Inferior parietal cortex (tissue), 1 donor: ENCODE measurements around the gene C1QL3.

Experiments used
- DNase-seq: peaks from one replicate; pipeline ENCODE4 v3.0.0-alpha.2; 2016; ENCODE audit errors: extremely low spot score

C1QL3 gene

GRCh38 chr10:16493884-16494536, 27.7 kb downstream of the C1QL3 start:
- DNase-seq: no peak

DNA sequence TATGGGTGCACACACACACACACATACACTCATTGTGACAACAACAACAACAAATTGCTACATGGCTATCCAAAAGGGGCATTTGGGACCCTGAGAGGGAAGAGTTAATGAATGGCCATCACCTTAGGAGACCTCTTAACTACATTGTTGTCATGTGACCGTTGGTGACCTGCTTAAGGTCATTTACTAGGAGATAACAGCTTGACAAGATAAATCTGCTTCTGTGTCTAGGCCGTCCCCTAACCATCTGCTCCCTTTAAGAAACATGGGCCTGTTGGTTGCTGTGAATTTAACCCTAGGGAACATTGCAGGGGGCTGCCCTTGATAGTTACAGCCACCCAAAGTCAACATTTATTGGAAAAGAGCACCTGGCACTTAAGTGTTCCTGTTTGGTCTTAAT, 29.7 kb downstream of the C1QL3 start:
- DNase-seq: no peak

DNA sequence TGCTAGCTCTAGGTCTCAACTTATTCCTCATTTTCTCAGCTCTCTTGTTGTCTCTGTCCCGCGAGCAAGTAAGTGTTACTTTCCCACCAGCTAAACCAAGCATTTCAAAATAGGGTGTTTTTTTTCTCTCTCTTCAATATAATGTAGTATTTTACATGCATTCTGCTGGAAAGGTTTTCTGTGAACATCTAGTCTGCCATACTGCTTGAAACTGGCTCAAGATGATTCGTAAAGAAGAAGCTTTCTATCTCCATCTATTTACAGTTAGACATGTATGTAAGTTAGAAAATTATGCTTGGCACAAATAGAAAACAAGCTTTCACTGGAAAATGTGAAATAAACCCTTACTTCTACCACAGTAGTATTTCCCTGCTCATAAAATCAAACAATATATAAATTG, 31.2 kb downstream of the C1QL3 start:
- no peak for DNase-seq

DNA sequence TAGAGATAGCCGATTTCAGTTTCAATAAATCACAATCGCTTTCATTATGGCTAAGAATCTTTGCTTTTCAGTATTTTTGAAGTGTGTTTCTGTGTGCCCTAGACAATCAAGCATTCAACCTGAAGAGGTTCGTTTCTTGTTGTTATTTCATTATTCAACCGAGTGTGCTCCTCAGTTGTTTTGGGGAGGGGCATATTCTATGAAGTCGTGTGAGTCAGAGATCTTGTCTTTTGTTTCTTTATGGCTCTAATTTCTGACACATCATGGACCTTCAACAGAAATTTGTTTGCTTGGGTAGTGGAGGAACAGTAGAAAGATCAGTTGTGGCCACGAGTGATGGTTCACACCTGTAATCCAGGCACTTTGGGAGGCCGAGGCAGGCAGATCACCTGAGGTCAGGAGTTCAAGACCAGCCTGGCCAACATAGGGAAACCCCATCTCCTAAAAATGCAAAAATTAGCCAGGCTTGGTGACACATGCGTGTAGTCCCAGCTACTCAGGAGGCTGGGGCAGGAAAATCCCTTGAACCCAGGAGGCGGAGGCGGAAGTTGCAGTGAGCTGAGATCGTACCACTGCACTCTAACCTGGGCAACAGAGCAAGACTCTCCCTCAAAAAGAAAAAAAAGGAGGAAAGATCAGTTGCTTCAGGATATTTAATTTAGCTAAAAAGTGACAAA, 38.3 kb downstream of the C1QL3 start:
- no peak for DNase-seq

DNA sequence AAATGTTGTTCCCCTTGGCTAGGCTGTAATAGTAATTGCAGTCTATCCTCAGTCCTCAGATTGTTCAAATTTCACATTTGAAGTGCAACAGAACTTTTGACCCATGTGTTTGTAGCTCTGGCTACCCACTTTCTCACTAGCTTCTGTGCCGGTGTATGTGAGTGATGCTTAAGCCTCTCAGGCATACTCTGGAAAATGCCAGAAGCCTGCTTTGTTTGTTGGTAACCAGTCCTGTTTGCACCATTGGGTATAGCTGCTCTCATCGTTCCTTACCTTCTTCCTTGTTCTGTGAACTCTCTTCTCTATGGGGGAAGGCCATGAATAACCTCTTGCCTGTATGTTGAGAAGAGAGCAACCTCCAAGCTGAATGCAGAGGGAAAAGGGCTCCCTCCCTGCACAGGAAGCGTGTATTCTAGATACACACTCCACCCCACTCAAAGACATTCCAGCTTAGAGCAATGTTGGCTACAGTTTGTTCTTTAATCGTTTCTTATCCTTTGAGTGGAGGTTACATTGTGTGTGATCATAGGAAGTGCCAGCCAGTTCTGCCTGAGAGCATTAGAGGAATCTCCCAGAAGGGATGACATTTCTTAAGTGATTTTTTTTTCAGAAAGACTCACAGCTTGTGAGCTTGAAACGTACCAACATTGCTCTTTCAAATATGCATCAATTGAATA, 40.5 kb downstream of the C1QL3 start:
- DNase-seq: no peak

DNA sequence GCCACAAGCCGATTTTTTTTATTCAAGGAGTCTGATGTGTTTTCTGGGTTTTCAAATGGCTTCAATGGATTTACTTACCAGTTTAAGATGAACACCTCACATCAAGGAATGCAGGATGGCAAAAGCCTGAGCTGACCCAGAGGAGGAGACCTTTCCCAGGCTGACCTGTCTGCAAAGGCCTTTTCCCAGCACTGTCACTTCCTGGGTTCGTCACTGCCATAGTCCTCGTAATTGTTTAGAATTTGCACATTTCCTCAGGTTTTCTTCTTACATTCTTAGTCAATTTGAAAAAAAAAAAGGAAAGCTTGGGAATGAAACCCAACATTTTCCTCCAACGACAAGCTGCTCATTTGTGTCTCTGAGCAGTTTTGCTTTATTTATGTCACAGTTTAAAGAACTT, 42.9 kb downstream of the C1QL3 start:
- DNase-seq: no peak

DNA sequence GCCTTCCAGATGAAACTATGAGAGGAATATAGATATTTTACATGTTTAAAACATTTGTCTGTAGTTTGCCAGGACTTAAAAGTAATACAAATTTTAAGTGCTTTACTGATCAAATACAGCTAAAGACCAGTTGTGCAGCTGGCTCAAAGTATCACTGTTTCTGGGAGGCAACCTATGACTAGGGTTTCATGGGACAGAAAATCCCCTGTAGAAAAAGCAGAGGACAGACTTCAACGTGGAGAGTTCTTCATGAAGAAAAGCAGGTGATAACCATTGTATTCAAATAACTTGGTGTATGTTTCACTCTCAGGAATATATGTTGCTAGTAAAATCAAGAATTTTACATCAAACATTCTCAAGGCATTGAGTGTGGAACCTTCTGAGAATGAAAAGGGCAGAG, 43.9 kb downstream of the C1QL3 start:
- no peak for DNase-seq

DNA sequence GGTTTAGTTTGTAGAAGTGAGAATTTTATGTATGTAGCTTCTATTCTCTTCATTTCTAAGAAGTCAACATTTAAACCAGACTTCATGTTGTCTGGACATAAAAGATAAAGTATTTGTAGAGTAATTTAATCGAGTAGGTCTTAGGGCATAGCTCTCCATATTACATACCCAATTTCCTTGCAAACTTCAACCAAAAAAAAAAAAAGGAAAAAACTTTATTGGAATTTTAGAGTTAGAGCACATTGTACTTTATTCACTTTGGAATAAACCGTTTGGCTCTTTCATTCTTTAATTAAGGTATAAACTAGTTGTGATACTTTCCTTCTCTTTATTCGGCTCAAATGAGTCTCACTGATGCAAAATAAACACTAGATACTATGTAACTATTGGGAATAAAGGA, 48.9 kb downstream of the C1QL3 start:
- no peak for DNase-seq

- no peak for DNase-seq
Measured at GRCh38 chr10:16470747-16471146, 50.9 kb downstream of the C1QL3 start.

- DNase-seq: no peak
Measured at GRCh38 chr10:16466001-16466400, 55.7 kb downstream of the C1QL3 start.
